GM21717 (cell line): Measurements from ENCODE around the gene AGBL1.
"Not testable (repeated sequence)": the region's sequence is repeated elsewhere in the genome, so short reads cannot be mapped to it uniquely, and the experiment has no call there.

ENCODE experiments used
- ATAC-seq: cut with Tn5 transposase; IDR thresholded peaks from one replicate; pipeline ENCODE4 v1.9.1; 2021; ENCODE audit warnings: mild to moderate bottlenecking, moderate library complexity; ENCODE audit not compliant: unreplicated experiment

AGBL1 gene

DNA sequence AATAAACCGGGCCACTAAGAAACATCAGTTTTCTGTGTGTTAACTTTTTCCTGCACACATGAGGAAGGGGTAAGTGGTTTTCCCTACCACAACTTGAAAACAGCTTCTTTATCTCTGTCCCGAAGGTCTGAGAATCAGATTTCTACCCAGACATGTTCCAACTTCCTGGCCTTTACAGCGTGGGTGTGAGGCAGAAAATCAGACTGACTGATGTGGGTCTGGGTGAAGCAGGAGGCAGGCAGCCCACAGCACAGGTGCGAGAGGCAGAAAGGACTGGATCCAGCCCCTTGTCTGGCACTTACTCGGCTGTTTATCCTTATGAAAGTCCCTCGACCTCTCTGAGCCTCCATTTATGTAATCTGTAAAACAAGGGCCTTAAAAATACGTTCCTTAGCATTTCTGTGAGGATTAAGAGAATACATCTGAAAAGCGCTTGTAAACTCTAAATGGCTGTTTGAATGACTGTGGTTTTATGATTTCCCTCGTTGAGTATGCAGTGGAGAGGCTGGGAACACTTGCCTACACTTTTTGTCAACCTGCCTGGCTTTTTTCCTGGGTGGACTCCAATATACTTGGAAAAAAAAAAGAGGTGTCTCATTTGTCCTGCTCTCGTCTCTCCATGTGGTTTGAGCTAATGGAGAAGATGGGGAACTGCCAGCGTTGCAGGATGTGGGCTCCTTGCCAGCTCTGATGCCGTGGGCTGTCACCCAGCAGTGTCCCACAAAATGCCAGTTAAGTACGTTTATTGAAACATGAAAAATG is 3.1 kb downstream of the AGBL1 start:
- ATAC-seq: no peak

DNA sequence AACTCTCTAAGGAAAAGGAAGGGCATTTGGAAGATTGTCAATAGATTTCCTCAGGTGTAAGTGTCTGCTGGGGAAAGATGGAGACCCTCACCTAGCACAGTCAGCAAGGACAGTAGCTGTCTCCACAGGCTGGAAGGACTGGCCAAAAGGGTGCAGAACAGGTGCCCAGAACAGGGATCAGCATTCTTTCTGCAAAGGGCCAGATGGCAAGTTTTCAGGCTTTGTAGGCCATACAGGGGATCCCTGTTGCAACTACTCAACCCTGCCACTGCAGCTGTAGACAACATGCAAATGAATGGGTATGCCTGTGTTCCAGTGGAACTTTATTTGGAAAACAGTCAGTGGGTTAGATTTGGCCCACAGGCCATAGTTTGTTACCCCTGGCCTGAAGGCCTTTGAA is 8.1 kb downstream of the AGBL1 start:
- no peak for ATAC-seq

DNA sequence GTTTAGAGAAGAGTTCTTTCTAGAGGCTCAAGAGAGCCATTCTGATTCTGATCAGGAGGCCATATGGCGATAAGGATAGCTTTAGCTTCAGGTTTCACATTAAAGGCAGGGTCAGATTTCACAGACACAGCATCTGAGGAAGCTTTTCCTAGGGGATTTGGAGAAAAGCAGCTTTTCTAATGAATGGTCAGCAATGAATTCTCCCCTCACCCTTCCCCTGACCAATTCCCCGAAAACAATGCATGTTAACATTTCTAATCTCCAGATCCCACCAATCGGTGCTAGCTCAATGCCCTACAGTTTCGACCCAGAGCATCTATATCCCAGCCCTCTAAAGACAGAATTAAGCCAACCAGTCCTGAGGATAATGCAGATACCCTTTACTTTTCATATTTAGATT is 9.8 kb downstream of the AGBL1 start:
- no peak for ATAC-seq

DNA sequence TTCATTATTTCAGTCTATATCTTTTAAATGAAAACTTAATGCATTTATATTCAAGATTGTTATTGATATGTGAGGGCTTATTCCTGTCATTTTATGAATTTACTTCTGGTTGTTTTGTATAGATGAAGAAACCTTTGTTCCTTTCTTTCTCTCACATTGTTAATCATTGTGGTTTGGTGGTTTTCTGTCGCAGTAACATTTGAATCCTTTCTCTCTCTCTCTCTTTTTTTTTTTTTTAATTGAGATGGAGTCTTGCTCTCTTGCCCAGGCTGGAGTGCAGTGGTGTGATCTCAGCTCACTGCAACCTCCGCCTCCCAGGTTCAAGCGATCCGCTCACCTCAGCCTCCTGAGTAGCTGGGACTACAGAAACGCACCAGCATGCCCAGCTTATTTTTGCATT is 22.1 kb downstream of the AGBL1 start:
- ATAC-seq: no peak

DNA sequence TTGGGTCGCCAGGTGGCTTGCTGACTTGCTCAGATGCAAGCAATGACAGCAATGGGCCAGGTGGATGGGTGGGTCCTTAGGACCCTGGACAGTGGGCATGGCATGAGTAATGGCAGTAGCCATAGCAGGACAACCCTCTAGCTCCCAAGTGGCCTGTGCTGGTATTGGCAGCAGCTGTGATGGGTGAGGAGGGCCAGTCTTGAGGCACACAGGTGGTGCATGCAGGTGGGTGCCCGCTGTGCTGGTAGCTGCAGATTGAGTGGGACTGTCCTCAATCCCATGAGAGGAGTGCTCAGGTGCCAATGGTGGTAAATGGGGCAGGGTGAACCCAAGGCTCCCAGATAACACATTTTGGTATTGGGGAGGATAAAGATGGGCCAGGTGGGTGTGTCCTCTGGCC is 24.2 kb downstream of the AGBL1 start:
- no peak for ATAC-seq

DNA sequence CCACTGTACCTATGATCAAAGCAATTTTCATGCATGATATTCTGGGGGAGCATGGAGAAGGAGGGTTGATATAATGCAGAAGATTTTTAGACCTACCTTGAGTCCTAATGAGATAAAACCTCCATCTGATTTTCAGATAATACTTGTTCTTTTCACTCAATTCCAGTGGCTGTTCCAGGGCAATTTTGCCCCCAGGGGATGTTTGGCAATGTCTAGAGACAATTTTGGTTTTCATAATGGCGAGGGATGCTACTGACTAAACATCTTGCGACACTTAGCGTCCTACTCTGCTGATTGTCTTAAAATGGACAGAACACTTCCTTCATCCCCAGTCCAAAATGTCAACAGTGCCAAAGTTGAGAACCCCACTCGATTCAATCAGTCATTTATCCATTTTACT is 26.6 kb downstream of the AGBL1 start:
- no peak for ATAC-seq

DNA sequence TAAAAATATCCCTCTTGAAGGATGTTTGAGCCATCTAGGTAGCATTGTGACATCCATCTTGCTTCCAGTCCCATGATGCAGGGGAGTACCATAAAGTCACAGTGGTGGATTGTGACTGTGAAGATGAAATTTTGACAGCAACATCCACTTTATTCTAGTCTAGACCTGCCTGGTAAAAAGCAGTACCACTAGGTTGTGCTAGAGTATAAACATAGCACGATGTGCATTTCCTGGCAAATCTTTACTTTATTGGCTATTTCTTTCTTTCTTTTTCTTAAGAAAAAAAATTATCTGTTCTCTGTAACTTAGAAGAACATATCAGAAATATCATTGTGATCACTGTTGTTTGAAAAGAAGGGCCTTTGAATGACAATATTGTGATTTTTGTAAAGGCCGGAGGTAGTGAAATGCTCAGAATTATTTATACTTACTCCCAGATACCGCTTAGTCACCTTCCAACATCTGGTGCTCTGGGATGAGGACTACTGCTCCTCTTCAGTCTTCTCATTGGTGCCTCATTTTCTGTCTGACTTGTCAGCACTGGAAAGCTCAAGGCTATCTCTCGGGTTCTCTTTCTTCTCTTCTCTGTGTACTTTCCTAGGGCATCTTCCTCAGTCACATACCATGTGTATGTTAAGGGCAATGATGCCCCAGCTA is 35.6 kb downstream of the AGBL1 start:
- ATAC-seq: no peak

DNA sequence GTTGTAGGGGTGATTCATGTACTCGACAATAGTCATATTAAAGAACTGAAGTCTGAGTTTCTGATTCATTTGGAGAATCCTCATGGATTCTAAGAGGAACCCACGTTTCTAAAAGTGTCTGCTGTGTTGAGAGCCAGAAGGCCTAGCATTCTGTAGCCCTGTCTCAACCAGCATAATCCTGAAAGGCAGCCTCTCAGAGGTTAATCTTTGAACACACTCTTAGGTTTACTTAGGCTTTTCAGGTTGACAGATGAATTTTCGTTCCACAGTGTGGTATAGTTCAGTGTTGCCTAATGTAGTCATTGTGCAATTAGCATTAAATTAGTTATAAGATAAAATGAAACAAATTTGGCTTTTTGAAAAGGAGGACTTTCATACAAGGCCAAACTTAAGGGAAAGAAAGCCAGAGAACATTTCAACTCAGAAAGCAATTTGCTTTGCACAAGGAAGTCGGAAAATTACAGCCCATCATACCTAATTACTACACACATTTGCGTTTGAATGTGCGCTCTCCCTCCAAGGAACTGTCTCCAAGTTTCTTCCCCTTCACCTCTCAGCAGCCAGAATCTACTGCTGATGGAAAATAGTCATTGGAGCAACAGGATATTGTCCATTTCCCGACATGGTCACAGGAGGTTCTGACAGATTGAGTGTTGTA is 42.0 kb downstream of the AGBL1 start:
- no peak for ATAC-seq

DNA sequence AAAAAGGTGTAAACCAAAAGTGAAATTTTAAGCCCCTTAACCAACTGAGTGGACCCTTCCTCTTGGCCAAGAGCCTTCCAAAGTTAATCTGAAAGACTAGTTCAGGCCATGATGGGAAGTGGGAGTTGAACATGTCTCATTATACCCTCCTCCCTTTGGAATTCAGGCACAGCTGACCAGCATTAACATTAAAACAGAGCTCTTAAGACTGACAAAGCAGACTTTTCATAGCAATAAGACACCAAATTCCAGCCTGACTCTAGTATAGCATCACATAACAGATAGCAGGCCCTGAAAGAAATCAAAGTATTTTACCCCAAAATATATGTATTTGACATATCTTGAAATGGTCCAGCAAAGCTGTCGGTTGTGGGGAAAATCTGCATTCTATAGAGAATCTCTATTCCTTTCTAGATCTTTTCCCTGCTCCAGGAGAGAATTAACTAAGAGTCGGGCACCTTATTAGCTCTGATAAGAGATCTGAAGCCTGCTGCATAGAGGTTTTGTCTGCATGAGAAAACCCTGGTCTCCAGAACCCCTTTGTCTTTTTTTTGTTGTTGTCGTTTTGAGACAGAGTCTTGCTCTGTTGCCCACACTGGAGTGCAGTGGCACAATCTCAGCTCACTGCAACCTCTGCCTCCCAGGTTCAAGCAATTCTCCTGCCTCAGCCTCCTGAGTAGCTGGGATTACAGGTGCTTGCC is 43.2 kb downstream of the AGBL1 start:
- ATAC-seq: not testable (repeated sequence)

DNA sequence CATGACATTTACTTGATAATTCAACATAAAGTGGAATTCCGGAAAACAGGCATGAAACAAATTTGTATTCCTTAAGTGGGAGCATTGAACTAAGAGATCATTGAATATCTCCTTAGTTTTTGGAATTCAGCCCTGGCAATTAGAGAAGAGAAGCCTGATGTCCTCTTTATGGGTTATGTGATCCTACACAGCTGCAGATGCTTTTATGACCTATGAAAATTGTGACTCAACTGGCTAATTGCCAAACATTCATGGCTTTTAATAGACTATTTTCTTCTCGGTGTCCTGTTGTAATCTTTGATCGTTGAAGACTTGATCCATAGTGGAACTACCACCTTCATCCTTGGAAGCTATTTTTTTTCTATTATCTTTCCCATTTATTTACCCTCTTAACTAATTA is 46.1 kb downstream of the AGBL1 start:
- no peak for ATAC-seq

DNA sequence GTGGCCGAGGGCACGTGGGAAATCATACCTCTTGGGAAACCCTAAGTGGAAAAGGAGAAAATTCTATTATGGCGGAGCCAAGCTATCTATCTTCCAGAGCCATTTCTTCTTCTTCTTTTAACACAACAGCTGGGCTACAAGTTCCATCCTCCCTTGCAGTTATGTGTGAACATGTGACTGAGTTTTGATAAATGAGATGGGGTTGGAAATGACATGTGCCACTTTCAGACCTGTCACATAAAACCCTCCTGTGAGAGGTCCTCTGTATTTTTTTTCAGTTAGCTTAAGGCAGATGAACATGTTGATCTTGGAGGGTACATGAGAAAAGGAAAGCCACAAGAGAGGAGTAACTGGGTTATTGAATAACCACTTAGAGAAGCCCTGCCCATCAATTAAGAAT is 47.9 kb downstream of the AGBL1 start:
- no peak for ATAC-seq

DNA sequence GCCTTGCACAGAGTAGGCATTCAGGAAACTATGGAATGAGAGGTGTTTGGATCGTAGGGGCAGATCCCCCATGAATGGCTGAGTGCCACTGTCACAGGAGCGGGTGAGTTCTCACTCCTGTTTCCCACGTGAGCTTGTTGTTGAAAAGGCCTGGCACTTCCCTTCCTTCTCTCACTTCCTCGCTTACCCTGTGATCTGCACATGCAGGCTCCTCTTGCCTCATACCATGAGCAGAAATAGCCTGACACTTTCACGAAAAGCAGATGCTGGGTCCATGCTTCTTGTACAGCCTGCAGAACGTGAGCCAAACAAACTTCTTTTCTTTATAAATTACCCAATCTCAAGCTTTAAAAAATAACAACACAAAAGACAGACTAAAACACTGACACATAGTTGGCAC is 55.4 kb downstream of the AGBL1 start:
- ATAC-seq: no peak

DNA sequence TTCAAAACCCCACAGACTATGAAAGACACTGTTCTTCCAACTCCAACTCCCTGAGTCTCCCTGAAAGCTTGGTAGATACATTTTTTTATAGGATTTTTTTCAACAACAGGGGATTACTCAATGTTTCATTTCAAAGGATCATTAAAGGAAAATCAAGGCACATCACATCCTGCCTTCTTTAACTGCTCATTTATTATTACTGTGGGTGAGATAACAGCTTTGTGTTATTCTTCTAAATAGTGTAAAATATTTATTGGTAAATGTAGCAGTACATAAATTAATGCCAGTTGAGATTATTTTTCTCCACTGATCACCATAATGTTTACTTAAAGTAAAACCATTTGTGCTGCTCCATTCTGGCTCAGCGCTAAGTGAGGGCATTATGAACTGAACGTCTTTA is 57.2 kb downstream of the AGBL1 start:
- ATAC-seq: no peak

DNA sequence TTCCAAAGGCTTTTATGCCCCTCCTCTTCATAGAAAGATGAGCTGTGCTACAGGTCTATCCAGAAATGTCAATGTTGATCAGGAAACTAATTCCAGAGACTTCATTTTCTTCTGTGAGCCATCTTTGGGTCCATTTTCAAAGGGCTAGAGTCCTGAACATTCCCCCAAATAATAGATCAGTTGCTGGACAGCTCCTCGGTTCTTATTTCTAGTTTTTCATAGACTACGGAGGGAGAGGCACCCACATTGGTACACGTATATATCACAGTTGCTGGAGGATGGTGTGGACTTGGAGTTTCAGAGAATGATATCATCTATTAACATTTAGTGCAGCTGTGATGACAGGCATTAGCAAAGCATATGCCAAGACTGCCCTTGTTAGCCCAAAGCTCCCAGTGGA is 59.1 kb downstream of the AGBL1 start:
- no peak for ATAC-seq

DNA sequence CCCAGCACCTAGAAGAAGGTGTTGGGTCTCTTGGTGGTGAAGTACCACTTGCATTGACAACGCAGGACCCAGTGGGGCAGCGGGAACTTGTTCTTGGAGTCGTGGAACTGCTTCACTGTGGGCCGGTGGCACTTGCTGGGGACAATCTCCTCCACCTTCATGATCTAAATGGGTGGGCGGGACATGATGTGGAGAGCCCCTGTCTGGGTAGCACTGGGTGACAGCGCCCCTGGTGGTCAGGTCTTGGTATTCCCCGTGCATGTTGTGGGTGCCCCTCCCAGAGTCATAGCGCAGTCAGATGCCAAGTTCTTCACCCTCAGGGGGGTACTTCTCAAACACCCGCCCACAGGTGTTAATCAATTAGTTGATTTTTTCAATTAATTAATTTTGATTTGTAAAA is 60.2 kb downstream of the AGBL1 start:
- ATAC-seq: no peak

DNA sequence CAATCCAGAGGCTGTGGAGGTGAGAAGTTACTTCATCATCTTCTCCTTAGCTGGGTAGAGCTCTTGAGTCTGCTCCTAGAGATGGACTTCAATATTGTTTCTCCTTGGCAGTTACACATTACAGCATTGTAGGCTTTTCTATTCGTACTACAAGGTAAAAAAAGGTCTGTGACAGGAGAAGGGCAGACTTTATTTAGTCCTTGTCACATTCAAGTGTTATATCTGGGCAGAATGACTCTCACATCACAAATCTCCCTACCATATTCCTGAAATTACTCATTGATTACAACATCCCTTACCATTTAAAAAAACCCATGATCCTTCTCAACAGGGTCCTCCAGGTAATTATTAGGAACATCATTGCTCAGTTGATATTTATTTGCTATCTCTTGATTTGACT is 75.0 kb downstream of the AGBL1 start:
- no peak for ATAC-seq

DNA sequence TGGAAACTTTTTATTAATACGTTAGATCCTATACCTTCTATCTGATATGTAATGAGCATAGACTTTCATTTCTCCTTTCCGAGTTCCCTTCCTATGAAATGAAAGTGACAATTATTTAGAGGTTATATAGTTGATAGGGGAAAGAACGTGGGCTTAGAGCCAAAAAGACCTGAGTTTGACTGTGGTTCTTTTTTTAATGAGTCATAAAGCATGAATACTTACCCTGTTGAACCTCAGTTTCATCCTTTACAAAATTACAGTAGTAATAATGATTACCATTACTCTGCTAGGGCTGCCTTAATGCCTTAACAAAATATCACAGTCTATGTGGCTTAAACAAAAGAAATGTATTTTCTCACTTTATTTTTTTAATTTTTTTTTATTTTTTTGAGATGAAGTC is 75.9 kb downstream of the AGBL1 start:
- no peak for ATAC-seq

DNA sequence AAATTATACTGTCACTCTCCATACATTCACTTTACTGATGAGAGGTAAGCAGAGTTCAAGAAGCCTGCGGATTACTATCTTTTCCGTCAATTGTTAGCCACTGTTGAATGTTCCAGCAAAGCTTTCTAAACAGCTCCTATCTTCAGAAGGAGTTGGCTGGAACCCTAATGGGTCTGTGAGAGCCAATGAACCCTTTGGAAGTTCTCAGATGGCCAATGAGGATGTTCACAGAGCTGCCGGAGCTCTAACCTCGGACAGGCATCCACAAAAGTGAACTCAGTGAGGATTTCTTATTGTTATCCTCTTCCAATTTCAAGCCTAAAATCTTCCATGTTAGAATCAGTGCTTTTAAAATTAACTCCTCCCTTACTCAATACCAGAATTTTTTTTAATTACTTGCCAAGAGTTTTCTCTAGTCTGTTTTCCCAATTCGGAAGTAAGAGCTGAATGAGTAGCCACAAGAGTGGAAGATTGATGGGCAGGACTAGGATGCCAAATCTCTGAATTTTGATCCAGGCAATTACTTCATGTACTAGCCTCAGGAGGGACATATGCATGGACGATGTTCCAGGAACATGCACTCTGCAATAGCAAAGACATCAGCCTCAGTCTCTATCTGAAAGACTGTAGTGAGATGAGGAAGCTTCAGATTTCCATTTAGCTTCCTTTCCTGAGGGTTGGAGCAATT is 78.1 kb downstream of the AGBL1 start:
- ATAC-seq: no peak

DNA sequence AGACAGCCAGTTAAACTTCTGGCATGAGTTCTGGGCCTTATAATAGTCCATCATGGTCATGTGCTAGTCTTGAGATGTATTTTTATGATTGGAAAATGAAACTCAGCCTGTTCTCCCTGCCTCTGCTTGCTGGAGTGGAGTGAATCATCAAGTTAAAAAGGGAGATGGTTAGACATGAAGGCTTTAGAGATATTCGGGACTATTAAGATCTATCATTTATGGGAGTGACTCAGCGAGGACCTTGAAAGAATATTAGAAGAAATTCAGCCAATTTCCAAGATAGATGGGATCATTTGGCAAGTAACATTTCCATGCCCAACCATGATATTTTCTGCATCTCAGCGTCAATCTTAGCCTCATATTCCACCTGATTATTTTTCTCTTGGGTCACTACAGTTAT is 79.8 kb downstream of the AGBL1 start:
- ATAC-seq: no peak

DNA sequence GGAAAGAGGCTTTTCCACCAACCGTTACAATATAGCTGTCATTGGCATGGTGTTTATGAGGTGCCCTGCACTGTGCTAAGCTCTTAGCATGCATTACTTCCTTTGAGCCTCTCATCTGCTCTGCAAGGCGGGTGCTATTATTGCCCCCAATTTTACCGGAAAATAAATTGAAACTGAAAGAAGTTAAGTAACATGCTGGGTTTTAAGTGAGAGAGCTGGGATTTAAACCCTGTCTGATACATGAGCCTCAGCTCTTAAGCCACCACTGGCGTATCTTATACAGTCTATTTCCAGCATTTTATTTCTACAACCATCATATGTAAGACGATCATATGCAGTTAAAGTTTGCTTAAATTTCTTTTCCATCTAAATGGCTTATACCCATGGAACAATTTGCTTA is 81.6 kb downstream of the AGBL1 start:
- no peak for ATAC-seq

DNA sequence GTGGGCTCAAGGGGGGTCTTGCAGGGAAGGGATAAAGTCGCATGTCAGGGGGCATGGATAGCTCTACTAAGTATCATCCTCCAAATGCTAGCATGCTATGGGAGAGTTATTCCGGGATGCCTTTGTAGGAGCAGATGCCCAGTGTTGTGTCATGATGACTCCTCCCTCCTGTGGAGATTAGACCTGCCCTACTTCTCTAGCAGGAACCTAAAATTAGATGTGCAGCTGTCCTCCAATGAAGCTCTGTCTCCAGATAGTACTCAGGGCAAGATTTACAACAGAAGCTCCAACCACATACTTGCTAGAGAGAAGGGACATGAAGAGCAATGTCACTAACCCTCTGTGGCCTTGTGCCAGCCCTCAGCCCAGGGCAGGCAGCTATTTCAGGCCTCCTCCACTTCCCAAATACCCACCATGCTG is 82.5 kb downstream of the AGBL1 start:
- ATAC-seq: no peak
